Measurements from ENCODE around the gene DNAH6.

GRCh38 chr2:84654414-84654813 is 138.1 kb downstream of the DNAH6 start:
- TF ChIP-seq GATA2 (IDR thresholded peaks at IDR 0.05; ENCODE audit: low read depth, low read length) (no peak), GATA3 (IDR thresholded peaks at IDR 0.05; ENCODE audit: low read depth, low read length) (no peak)

Data from SH-SY5Y (cell line).